Activated naive CD8-positive, alpha-beta T cell treated with anti-CD3 and anti-CD28 coated beads, Interleukin-2, amount 50 U/mL, for 16 hours (primary cell): ENCODE measurements around the gene MUC6.
"Not testable (repeated sequence)": the region's sequence is repeated elsewhere in the genome, so short reads cannot be mapped to it uniquely, and the experiment has no call there.

ENCODE experiments used
- DNase-seq: peaks from one replicate; pipeline ENCODE4 v3.0.0-alpha.2; 2020; ENCODE audit warnings: low read depth, low spot score

Gene MUC6

GRCh38 chr11:986270-986951 is 50.1 kb downstream of the MUC6 start:
- no peak for DNase-seq

DNA sequence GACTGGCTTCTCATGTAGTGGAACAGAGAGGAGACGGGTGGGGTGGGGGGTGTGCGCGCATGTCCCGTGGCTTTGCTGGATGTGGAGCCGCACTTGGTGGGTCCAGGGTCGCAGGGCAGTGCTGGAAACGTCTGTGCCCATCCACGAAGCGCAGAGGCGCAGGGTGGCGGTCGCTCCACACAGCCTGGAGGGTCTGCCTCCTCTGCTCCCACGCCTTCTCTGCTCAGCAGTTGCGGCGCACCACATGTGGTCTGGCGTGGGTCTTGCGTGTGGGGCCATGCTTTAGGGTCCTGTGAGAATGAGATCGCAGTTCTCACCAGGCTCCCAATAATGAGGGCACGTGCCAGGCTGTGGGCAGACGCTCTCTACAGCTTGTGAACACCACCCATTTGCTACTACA is 50.7 kb downstream of the MUC6 start:
- DNase-seq, result no peak

DNA sequence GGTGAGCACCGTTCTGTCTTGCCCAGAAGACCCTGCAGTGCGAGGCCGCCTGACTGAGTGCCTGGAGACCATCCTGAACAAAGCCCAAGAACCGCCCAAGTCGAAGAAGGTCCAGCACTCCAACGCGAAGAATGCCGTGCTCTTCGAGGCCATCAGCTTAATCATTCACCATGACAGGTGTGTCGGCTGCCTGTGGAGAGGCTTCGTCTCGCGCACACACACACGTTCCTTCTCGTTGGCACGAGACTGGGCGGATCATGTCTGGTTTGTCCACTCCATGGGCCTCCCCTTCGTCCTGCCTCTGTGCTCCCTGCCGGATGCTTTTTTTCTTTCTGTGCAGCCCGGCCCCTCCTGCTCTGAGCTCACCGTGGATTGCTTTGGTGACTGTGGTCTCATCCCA is 51.1 kb downstream of the MUC6 start:
- no peak for DNase-seq

DNA sequence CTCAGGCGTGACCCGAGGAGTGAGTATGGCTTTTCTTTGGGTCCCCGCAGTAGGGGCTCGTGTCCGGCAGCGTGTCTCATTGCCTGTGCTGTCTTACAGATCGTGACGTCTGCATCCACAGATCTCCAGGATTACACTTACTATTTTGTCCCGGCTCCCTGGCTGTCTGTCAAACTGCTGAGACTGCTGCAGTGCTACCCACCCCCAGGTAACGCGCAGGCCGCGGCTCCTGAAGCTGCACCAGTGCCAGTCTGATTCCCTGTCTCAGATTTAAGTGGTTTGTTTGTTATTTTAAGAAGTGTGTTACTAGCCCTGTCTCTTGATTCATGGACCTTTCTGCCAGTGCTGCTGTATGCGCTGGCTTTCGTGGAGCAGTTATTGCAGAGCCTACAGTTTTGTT is 52.0 kb downstream of the MUC6 start:
- DNase-seq, result no peak

DNA sequence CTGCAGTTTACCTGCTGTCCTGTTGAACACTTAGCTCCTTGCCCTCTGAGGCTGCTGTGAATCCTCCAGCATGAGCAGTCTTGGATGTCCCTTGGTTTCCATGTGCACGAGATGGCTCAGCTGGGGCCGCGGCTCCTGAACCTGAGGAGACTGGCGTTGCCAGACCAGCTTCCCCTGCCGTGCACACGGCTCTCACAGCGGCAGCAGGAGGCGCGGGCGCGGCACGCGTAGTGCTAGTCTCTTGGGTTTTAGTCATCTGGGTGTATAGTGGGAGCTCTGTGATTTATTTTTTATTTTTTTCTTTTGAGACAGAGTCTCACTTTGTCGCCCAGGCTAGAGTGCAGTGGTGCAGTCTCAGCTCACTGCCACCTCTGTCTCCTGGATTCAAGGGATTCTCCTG is 54.8 kb downstream of the MUC6 start:
- no peak for DNase-seq

DNA sequence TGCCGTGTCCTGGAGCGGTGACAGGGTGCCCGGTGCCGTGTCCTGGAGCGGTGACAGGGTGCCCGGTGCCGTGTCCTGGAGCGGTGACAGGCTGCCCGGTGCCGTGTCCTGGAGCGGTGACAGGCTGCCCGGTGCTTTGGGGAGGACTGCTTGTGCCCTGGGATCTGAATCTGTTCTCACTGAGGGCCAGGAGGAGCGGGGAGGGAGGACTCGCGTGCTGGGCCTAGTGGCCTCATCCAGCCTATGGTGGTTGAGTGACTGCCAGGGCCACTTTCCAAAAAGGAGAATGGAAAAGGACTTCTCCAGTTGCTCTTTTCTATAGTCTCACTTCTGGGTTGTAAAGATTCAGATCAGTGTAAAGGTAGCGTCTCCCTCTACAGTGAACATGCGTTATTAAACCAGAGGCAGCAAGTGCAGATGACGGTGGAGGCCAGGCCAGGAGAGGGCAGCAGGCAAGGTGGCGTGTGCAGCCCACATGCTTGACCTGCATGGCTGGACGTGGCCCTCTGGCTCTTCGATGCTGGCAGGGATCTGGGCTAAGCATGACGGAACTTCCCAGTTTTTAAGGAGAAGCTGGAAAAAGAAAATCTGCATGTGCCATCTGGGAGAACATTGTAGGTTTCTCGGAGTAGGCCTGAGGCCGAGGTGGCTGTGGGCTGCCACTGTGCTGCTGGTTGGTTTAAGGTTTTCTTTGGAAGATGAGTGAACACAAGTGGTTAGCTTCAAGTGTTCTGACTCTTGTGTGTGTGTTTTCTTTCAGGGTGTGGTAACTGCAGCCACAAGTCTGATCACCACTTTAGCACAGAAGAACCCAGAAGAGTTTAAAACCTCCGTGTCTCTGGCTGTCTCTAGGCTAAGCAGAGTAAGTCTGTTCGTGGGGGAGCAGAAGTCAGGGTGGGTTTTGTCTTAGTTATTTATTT is 55.8 kb downstream of the MUC6 start:
- no peak for DNase-seq

DNA sequence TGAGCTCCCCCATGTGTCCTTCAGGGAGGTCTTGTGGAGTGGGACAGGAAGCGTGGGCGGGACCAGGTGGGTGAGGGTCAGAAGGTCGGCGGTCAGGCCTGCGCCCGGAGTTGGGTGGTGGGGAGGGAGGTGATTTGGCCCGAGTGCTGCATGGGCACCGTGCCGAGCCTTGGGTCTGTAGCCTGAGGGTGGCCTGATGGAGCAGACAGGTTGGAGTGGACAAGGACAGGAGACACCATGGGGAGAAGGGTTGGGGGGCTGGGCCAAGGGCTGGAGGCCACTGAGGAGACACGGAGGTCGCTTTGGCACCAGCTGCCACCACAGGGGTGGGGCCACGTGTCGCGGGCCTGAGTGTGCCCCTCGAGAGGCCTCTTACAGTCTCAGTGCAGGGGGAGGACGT is 57.7 kb downstream of the MUC6 start:
- DNase-seq, result no peak

DNA sequence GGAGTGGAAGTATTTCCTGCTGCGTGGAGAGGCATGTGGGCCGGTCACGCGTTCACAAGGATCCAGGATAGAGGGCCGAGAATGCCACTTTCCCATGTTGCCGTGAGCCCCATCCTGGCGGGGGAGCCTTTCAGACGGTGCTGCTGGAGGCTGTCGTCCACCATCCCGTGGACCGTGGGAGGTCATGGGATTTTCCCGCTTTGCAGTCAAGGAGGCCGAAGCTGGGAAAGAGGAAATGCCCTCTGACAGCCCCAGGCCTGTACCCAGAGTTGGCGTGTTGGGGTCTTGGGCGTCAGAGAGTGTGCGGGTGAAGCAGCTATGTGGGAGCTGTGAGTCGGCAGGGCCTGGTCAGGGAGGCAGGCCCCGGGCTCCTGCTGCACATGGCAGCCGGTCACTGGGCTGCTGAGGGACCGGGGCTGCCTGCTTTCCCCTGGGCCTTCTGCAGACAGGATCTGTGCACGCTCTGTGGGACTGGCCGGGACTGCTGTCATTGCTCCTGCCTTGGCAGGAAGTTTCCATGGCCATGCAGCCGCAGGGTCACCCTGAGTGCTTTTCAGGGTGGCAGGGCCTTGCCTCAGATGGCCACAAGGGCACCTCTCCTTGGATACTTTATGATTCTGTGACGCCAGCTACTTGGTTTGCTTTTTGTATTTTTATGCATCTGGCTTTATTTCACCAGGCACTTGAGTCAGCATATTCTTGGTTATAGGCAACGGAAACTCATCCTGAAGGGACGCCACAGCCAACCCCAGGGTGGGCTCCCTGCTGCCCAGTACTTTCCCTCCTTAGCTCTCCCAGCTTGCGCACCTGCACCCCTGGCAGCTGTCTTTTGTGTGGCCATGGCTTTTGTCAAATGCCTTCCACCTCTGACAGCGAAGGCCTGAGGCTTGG is 58.4 kb downstream of the MUC6 start:
- DNase-seq, result no peak

DNA sequence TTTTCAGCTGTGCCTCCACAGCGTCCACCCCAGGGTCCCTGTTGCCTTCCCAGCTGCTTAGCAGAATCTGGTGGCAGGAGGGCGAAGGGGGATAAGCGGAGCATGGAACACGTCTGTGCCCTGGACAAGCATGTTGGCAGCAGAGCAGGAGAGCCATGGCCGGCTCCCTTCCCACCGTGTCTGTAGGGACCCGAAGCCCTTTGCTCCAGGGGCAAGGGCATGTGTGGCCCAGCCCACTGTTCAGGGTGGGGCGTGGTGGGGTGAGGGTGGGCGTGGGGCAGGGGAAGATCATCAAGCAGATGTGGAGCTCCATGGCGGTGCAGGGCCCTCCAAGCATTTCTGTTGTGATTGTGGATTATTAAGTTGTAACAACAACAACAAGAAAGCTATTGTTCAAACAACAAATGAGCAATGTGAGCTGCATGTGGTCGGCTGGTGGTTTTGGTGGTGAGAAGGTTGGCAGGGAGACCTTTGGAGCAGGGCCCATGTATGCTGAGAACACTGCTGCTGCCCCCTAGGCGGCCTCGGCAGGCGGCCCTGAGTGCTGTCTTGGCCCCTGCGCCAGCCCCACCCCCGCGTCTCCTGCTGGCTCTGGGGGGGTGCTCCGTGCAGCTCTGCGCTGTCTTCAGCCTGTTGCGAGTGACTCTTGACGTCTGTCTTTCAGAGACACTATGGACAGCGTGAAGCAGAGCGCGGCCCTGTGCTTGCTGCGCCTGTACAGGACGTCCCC is 59.9 kb downstream of the MUC6 start:
- no peak for DNase-seq

DNA sequence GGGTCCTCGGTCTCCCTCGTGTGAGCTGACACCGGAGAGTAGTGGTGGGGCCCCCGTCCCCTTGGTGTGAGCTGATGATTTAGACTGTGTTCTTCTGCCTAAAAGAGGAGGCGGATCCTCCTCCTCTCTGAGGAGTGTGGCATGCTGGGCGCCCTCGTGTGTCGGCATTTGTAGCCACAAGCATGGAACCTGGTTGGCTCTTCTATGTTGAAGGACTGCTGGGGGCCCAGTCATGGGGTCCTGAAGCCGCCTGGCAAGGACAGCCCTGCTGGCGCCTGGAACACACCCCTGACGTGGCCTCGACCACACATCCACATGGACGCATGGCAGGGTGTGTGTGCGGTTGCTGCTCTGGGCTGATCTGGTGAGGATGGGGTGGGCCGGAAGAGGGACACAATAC is 60.7 kb downstream of the MUC6 start:
- DNase-seq, result no peak

DNA sequence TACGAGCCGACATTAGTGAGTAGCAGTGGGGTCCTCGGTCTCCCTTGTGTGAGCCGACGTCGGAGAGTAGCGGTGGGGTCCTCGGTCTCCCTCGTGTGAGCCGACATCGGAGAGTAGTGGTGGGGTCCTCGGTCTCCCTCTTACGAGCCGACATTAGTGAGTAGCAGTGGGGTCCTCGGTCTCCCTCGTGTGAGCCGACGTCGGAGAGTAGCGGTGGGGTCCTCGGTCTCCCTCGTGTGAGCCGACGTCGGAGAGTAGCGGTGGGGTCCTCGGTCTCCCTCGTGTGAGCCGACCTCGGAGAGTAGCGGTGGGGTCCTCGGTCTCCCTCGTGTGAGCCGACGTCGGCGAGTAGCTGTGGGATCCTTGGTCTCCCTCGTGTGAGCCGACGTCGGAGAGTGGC is 61.1 kb downstream of the MUC6 start:
- not testable (repeated sequence) for DNase-seq

- no peak for DNase-seq
Observed at GRCh38 chr11:973237-973636, 63.3 kb downstream of the MUC6 start.

DNA sequence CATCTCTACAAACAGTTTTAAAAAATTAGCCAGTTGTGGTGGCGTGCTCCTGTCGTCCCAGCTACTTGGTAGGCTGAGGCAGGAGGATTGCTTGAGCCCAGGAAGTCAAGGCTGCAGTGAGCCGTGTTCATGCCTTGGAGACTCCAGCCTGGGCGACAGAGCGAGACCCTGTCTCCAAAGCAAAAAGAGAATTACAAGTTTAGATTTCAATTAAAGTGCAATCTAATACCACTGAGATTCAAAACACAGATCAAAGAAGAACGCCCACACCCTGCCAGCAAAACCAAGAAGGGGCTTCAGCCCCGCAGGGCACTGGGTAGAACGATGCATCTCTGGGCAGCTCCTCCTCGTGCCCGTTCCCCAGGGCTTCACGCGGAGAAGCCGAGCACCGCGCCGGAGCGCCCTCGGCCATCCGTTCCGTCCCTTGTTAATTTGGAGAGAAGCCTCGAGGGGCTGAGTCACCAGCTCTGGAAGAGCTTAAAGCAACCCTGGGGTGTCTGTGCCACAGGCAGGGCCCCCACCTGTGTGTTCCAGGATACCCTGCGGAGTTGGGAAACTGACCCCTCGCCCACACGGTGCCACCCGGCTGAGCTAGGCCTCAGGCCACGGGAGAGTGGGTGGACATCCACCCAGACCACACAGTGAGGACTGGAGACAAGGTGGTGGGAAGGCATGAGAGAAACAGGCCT is 63.9 kb downstream of the MUC6 start:
- DNase-seq, result no peak

DNA sequence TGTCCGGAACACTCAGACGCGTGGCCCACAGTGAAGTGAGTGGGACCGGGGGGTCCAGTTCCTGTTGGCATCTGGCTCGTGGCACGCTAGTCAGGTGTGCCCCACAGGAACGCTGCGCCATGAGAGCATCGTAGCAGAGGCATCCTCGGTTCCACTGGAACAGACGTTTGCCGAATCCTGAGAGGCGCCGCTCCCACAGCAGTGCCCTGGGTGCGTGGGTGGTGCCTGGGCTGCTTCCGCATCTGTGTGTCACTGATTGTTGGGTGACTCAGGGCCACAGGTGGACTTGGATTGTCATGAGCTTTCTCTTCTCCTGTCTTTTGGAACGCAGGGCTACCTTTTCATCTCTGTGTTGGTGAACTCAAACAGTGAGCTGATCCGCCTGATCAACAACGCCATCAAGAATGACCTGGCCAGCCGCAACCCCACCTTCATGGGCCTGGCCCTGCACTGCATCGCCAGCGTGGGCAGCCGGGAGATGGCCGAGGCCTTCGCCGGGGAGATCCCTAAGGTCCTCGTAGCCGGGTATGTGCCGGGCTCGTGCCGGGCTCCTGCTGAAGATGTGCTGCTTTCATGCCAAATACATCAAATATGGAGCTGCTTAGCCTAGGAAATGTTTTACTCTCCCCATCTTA is 64.7 kb downstream of the MUC6 start:
- DNase-seq, result no peak

DNA sequence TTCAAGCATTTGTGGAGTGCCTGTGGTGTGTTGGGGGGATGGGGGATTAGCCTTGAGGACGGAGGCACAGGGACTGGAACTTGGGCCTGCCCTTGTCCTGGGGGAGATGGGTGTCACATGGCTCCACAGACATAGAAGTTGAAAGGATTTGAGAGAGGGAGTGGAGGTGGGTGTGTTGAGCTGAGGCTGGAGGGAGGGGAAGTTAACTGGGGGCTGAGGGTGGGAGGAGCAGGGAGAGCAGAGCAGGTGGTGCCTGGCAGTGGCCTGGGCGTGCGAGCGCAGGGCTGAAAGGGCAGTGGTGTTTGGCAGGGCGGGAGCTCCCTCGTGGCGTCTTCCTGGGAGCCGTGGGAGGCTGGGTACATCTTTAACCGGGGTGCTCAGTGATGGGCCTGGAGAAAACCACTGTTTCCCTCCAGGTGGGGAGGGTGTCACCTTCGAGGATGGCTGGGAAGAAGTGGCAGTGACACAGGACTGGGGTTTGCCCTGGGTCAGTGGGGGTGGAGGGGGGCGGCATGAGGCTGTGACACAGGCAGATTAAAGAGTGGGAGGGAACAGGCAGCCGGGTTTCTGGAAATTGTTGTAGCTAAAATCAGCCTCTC is 65.3 kb downstream of the MUC6 start:
- DNase-seq, result no peak

DNA sequence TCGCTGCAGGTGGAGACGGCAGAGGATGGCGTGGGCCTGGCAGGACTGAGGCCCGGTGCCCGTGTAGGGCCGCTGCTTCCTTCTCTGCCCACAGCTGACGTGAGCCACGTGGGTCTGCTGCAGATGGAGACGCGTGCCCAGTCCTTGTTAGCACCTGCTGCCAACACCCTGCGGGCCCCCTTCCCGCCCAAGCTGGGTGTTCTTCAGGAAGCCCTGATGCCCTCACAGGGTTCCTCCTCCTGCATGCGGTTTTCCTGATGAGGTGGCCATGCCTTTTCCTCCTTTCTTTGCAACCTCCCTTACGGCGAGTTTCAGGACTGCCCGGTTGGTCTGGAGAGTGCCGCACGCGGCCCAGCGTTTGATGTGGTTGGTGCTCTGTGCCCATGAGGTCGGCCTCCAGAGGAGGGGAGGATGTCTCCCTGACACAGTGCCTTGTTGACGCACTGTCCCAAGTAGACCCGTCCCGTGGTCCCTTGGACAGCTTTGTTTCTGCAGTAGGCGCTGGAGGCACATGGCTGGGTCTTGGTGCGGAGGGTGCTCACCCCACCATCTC is 66.1 kb downstream of the MUC6 start:
- DNase-seq, result no peak

DNA sequence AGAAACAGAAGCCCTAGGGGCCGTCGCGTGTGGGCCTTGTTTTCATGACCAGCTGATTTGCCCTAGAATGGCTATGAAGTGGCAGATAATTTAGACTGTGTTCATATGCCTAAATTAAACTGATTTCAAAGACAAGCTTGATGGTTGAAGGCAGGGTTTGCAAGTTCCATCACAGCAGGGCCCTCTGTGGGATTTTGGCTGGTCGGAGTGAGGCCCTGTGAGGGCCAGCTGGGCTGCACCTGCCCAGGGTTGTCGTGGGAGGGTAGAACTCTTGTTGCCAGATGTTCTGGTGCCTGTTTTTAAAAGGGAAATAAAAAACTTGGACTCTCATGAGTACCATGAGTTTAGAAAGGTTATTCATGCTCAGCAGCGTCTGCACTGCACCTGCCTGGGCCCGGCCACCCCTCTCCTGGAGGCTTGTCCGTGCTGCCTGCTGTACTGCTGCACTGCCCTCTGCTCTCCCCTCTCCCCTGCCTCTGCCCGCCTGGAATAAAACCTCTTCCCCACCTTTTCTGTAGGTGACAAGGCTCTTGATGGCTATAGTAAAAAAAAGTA is 66.8 kb downstream of the MUC6 start:
- no peak for DNase-seq

DNA sequence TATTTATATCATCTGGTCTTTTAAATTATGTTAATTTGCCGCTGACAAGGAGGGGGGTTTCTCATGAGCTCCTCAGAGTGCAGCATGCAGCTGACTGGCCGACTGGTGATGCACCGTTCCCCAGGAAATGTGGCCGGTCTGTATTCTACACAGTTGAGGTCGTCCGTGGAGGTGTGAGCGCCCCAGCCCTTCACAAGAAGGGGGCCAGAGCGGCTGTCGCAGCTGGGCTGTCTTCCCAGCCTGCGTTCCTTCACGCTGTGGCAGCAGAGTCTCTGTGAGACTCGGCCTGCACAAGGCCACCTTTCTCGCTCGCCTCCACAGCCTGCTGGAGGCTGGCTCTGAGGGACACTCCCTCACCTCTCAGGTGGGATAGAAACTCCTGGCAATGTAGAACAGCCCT is 67.7 kb downstream of the MUC6 start:
- no peak for DNase-seq

DNA sequence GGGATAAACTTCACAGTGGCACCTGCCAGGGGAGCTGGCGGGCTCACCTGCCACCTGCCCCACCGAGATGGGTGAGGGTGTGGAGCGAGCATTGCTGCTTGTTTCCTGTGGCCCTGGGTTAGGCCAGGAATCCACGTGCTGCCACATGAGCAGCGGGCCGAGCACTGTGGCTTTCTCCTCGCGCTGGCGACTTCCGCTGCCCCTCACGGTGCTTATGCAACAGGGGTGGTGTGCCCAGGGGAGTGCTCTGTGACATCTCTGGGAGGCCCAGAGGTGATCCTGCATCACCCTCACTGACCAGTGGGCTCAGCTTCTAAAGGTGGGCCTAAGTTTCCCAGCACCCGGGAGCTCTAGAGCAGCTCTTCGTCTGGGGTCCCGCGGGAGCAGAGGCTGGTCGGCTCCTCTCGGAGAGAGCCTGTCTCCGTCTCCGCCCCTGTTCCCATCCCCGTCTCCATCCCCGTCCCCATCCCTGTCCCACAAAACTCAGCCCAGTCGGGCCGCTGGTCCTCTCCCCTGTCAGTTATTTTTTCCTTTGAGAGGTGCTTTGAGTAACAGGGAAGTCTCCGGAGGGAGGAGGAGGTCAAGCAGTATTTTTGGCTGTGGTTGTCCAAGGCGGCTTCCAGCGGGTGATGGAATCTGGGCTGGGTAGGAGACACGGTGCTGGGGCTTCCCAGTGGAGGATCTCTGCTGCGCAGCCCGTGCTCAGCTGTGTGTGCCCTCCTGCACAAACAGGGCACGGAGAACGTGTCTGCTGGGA is 68.3 kb downstream of the MUC6 start:
- DNase-seq, result no peak
